Measurements from ENCODE around the gene CD300LG.

GRCh38 chr17:43800736-43801135 is 46.2 kb upstream of the CD300LG start:
- no peak for TF ChIP-seq POLR2A (IDR thresholded peaks at IDR 0.05; ENCODE audit: low read length)
- no peak for TF ChIP-seq GATA1 (IDR thresholded peaks at IDR 0.05; ENCODE audit: low read depth, low read length)
